ENCODE results near the gene SOCS1.

SOCS1 gene

GRCh38 chr16:11285842-11286241 lies 29.8 kb upstream of the SOCS1 start:
- no peak for DNase-seq (ENCODE audit: low spot score)

- no peak for DNase-seq (ENCODE audit: low spot score)
These were observed 27.8 kb upstream of the SOCS1 start for GRCh38 chr16:11283820-11284248.

- no peak for DNase-seq (ENCODE audit: low spot score)
These were observed 24.9 kb upstream of the SOCS1 start, which contains the start of gene PRM1 for GRCh38 chr16:11280616-11281522. PRM1 (minus strand) TSS chr16:11281330; CDS start chr16:11281238, 92 bp downstream.

GRCh38 chr16:11278681-11279628 lies 23.0 kb upstream of the SOCS1 start:
- no peak for DNase-seq (ENCODE audit: low spot score)

GRCh38 chr16:11277607-11278337 lies 21.8 kb upstream of the SOCS1 start:
- DNase-seq (ENCODE audit: low spot score) = no peak

- DNase-seq (ENCODE audit: low spot score) = no peak
These were observed 21.0 kb upstream of the SOCS1 start for GRCh38 chr16:11276896-11277593.

GRCh38 chr16:11276143-11276895 lies 20.3 kb upstream of the SOCS1 start, which contains the start of gene PRM2:
PRM2 (minus strand) TSS chr16:11276480; CDS start chr16:11276370, 110 bp downstream.
- DNase-seq (ENCODE audit: low spot score) = no peak

- no peak for DNase-seq (ENCODE audit: low spot score)
These were observed 19.0 kb upstream of the SOCS1 start for GRCh38 chr16:11274964-11275363.

- DNase-seq (ENCODE audit: low spot score) = no peak
These were observed 17.8 kb upstream of the SOCS1 start for GRCh38 chr16:11273721-11274324.

GRCh38 chr16:11272921-11273720 lies 17.1 kb upstream of the SOCS1 start, which contains the start of gene PRM3:
PRM3 (minus strand) TSS chr16:11273629; CDS start chr16:11273595, 34 bp downstream.
- DNase-seq (ENCODE audit: low spot score) = no peak

GRCh38 chr16:11272484-11272883 lies 16.5 kb upstream of the SOCS1 start:
- DNase-seq (ENCODE audit: low spot score) = no peak

- DNase-seq (ENCODE audit: low spot score) = no peak
These were observed 15.6 kb upstream of the SOCS1 start for GRCh38 chr16:11271610-11272009.

- no peak for DNase-seq (ENCODE audit: low spot score)
These were observed 14.7 kb upstream of the SOCS1 start for GRCh38 chr16:11270602-11271162.

- no peak for DNase-seq (ENCODE audit: low spot score)
These were observed 12.9 kb upstream of the SOCS1 start, which contains the start of gene TNP2 for GRCh38 chr16:11268921-11269375. TNP2 (minus strand) TSS chr16:11269325; CDS start chr16:11269262, 63 bp downstream.

- no peak for DNase-seq (ENCODE audit: low spot score)
These were observed 9.1 kb upstream of the SOCS1 start for GRCh38 chr16:11265124-11265523.

- DNase-seq (ENCODE audit: low spot score) = no peak
These were observed 8.3 kb upstream of the SOCS1 start for GRCh38 chr16:11264155-11264832.

- no peak for DNase-seq (ENCODE audit: low spot score)
These were observed 7.7 kb upstream of the SOCS1 start for GRCh38 chr16:11263737-11264136.

GRCh38 chr16:11262915-11263314 lies 6.9 kb upstream of the SOCS1 start:
- no peak for DNase-seq (ENCODE audit: low spot score)
